HG03558 (cell line): ENCODE results near the gene ACTL10.
"Not testable (repeated sequence)": the region's sequence is repeated elsewhere in the genome, so short reads cannot be mapped to it uniquely, and the experiment has no call there.

Experiments
- ATAC-seq: cut with Tn5 transposase; IDR thresholded peaks from one replicate; pipeline ENCODE4 v1.9.1; 2021; ENCODE audit warnings: moderate number of reproducible peaks; ENCODE audit not compliant: unreplicated experiment; ENCODE audit errors: extremely low read depth

Gene ACTL10

GRCh38 chr20:33689493-33689892 is 22.8 kb downstream of the ACTL10 start:
- no peak for ATAC-seq

GRCh38 chr20:33689973-33690372 is 23.2 kb downstream of the ACTL10 start:
- no peak for ATAC-seq

- no peak for ATAC-seq
These were observed 26.5 kb downstream of the ACTL10 start for GRCh38 chr20:33693289-33693688.

- ATAC-seq = no peak
These were observed 27.2 kb downstream of the ACTL10 start for GRCh38 chr20:33693741-33694638.

GRCh38 chr20:33694639-33695012 is 27.9 kb downstream of the ACTL10 start:
- ATAC-seq = no peak

GRCh38 chr20:33696448-33696847 is 29.7 kb downstream of the ACTL10 start:
- no peak for ATAC-seq

GRCh38 chr20:33697129-33697528 is 30.4 kb downstream of the ACTL10 start:
- no peak for ATAC-seq

GRCh38 chr20:33698966-33699365 is 32.2 kb downstream of the ACTL10 start:
- not testable (repeated sequence) for ATAC-seq

- ATAC-seq = not testable (repeated sequence)
These were observed 34.1 kb downstream of the ACTL10 start for GRCh38 chr20:33700696-33701441.

- ATAC-seq = no peak
These were observed 35.1 kb downstream of the ACTL10 start for GRCh38 chr20:33701629-33702450.

GRCh38 chr20:33702861-33703260 is 36.1 kb downstream of the ACTL10 start:
- no peak for ATAC-seq

GRCh38 chr20:33703498-33704137 is 36.9 kb downstream of the ACTL10 start:
- no peak for ATAC-seq

GRCh38 chr20:33704197-33704924 is 37.6 kb downstream of the ACTL10 start:
- ATAC-seq = no peak

GRCh38 chr20:33707668-33708067 is 40.9 kb downstream of the ACTL10 start:
- no peak for ATAC-seq

- ATAC-seq = no peak
These were observed 42.7 kb downstream of the ACTL10 start for GRCh38 chr20:33709398-33709797.

GRCh38 chr20:33709905-33710541 is 43.3 kb downstream of the ACTL10 start:
- ATAC-seq = no peak

GRCh38 chr20:33710681-33711445 is 44.1 kb downstream of the ACTL10 start:
- no peak for ATAC-seq

GRCh38 chr20:33711446-33711738 is 44.6 kb downstream of the ACTL10 start:
- ATAC-seq = no peak
